H4 (cell line): ENCODE data around the gene MRPS27. TPM values are rescaled to one million over a fixed set of nuclear protein-coding genes. Genes with fewer than 3 reads are reported as not detected.

Experiments
- DNase-seq: peaks from one replicate; pipeline ENCODE4 v3.0.0-alpha.2; 2015; ENCODE audit warnings: low spot score
- total RNA-seq: library from RNA; depleted of rRNA; stranded (reverse); fragments of >200 nt; shearing (Covaris generic); gene quantifications from 2 replicates; pipeline ENCODE4 v1.2.3, GENCODE V29; 2014

MRPS27 gene
- total RNA-seq, 1 experiment from 2014 or later, result 88.0 TPM

DNA sequence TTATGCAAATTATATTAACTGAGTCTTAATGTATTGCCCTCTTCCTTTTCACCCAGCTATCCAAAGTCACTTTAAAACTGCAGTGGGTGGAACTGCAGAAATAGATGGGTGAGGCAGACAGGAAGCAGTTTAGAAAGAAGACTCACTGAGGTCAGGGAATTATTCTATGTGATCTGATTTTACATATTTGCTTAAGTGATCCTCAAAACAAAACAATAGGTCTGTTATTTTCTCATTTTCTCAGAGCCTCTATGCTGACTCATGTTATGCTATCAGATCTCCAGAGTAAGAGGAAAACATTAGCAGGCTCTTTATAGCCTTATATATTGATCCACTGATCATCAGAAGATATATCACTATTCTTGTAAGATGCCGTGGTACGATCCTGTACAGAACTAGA lies 63.5 kb downstream of the MRPS27 start:
- DNase-seq, result no peak

DNA sequence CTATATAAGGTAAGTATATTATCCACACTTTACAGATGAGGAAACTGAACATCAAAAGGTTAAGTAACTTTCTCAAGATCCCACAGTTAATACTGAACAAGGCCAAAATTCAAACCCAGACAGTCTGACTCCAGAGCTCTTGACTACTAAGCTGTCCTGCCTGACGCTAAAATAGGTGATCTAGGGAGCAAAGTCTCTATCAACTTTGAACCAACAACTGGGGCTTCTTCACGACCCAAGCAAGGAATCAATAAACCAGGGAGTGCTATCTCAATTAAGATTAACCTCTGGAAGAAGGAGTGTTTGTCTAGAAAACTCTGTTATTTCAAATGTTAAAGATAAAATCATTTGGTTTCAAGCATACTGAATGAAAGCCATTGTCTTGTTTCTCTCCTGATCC lies 64.4 kb downstream of the MRPS27 start:
- no peak for DNase-seq

DNA sequence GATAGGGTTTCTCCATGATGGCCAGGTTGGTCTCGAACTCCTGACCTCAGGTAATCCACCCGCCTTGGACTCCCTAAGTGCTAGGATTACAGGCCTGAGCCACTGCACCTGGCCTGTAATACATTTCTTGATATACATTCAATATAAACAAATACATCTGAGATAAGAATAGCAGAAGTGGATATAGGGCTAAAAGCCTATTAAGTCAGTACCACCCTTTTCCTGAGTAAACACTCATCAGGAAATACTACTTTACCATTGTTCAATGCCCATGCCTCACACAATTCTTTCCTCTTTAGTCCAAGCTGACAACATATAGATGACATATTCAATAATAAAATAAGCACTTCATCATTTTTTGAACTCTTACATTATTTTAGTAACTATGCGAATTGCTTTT lies 64.8 kb downstream of the MRPS27 start:
- no peak for DNase-seq

DNA sequence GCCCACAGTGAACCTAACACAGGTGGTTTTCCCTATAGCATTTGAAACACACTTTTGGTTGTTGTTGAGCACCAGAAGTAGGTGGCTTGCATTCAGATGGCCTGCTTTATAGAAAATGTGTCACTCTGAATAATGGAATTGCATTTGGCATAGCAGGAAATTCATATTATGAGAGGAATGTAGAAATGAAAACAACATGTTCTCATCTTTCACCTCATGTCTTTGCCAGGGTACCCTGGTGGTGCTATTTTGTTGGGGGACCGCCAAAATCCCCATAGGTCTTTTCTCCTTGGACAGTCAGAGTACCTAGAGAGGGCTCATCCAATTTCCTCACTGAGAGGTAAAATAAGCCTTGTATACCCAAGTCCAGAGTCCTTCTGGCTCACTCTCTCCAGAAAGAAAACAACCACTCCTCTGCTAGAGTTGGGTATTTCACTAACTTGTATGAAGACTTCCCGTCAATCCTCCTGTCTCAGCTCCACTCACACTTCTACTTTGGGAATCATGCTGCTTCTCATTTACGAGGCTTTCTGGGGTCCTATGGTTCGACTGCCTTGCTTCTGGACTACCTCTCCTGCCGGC lies 67.4 kb downstream of the MRPS27 start:
- DNase-seq, result no peak

DNA sequence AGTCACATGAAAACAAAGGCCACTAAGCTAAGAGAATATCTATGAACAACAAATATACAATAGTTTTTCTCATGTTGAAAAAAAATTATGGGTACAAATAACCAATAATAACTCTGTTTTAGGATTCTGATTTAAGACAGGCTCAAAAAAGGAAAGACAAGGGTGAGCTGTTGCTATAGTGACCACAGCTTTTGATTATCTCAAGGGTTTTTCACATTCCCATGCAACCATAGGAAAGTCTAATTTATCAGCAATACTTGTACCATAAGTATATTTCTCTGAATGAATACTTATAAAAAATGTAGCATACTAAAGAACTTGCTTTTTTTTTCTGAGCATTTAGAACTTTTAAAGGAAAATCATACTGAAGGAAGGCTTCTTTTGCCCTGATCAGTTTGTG lies 68.0 kb downstream of the MRPS27 start:
- no peak for DNase-seq

DNA sequence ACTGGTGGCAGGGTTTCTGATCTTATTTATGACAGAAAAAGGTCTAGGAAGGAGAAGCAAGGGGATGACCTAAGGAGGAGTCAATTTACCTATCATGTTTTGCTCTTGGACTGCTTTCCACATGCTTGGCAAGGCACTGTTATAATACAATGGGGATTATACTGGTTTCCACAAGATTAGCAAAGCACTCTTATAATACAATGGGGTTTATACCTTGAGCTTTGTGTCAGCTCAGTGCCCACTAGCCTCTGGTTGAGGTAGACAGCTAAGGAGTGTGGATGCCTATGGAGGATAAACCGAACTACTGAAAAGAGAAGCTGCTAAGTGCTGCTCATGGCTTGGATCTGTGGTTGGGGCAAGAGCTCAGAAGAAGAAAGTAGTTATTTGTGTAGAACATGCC lies 68.7 kb downstream of the MRPS27 start:
- no peak for DNase-seq

DNA sequence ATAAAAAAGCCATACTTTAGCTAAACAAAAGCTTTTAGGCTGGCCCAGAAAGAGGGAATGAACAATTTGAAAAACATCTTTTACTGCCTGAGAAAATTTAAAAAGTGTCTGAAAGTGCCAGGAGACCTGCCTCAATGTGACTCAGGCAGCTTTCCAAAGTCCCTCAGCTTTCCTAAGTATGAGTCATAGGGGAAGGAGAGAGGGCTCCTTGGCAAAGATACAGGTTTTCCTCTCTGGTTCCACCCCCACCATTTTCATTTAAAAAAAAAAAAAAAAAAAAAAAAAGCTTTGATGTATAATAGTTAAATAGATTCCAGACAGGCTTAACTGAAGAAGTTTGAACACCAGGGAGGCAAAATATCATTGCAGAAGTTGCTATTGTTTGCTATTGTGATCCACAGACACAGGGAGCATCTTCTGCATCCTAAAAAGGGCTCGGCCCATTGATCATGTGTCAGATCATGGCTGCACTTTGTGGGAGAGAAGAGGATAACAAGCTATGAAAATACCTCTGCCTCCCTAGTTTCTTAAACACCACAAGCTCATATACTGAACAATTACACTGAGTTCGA lies 71.5 kb downstream of the MRPS27 start:
- peak; percentile 83 for DNase-seq

DNA sequence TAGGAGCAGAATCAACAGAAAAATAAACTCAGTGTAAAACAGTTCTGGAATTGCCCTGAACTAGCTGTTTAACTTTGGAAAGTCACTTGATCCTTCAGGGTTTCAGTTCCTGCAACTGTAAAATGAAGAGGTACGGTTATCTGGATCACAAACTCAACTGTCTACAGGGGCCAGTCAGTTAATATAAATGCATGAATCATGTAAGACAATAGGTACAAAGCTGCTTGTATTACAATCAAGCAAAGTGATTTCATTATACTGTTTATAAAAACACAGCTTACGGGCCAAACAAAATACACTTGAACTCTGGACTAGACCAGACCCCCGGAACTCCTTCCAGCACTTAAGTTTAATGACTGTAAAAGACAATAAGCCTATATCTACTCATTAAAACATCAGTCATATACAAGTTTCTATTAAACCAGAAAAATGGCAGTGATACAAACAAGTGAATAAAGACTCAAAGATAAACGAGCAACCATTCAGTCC lies 73.0 kb downstream of the MRPS27 start:
- DNase-seq, result peak; percentile 42

DNA sequence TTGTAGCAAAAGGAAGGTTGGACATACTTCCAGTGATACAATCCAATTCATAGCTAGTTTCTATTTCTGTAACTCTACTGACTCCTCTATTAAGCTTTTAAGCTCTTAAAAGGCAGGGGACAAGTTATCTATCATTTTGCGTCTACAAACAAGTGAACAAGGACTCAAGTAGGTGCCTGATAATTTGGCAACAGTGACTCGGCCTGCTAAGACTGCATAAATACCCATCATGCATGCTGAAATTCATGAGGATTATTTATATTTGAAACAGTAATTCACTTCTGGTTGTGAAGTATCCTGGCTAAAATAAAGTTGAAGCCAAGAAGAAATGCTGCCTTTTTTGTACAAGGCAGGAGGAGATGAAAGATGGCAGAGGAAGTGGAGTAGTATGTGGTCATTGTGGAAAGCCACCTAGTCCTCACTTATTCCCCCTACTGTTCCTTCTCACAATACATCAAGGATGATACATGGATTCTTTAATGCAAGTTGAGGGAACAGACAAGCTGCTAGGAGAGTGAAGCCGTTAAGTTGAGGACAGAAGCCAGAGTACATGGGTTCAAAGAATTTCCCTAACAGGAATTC lies 74.0 kb downstream of the MRPS27 start:
- DNase-seq, result peak; percentile 24

DNA sequence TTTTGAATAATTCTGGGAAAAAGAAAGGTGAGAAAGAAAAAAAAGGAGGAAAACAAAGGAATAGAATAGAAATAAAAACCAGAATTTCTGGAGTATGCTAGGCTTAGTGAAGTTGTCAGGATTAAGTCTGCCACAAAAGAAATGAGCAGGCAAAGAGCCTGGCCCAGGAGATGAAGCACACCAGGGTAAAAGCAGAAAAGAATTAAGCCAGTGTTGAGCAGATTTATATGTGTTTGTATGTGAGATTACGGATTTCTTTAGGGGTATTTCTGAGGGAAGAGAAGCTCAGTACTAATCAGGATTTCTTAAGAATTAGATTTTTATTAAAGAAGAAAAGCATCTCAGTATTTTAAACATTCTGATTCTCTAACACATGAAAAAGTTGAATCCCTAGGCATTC lies 74.5 kb downstream of the MRPS27 start:
- no peak for DNase-seq

DNA sequence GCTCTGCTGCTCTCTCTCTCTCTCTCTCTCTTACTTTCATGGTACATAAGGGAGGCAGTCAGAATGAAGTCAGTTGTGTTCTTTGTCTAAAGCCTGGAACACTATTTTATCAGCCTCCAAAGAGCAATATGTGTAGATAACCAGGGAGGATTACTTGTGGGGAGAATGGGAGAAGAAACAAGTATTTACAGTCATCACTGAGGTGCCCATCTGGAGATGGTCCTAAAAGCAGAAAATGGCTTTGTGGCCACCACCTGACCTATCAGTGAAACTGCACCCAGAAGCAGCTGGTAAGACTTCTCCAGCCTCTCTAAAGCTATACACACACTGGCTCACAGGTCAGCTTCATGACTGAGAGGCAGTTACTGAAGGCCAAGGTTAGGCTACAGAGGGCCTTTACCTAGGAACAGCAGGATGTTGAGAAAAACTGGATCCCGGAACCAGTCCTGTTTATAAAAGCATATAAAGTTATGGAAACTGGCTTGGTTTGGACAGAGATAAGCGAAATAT lies 75.1 kb downstream of the MRPS27 start:
- DNase-seq, result peak; percentile 64

DNA sequence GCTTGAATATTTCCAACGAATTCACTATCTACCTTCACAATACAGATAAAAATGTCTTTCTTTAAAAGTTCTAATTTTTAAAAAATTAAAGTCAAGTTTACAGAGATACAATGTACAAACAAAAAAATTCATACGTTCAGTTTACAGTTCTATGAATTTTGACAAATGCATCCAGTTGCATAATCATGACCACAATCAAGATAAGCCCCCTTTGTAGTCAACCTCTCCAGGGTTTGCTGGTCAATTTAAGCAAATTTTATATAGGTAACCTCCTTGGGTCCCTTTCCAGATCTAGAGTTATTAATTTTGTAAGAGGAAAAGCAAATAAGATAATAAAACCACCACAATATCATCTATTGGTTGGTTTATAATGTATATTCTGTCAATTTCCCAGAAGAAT lies 76.3 kb downstream of the MRPS27 start:
- DNase-seq, result no peak

DNA sequence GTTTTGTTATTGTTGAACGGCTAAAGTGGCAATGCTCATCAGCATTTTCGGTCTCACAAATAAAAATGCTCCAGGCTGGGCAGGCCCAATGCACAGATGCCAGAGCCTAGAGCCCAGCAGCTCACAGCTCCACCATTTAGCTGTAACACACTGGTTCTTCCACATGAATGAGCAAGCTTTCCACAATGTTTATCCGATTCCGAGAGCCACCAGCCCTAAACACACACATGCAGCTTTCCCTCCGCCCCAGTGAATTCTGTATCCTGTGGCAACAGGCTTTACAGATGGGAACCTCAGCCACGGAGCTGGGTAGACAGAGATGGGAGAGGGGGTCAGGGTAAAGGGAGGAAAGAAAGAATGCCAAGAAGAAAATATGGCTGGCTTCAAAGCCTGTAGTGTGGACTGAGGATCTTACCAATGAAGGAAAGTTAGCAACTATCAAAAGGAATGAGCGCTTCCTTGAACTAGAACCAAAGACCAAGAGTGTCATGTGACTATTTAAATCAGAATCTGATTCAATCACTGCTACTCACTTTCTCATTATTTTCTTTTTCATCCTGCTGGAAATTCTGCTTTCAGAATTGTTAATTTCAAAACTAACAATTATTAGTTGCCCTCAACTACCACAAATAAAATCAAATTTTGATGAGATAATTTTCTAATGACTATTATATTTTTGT lies 77.1 kb downstream of the MRPS27 start:
- peak; percentile 54 for DNase-seq

DNA sequence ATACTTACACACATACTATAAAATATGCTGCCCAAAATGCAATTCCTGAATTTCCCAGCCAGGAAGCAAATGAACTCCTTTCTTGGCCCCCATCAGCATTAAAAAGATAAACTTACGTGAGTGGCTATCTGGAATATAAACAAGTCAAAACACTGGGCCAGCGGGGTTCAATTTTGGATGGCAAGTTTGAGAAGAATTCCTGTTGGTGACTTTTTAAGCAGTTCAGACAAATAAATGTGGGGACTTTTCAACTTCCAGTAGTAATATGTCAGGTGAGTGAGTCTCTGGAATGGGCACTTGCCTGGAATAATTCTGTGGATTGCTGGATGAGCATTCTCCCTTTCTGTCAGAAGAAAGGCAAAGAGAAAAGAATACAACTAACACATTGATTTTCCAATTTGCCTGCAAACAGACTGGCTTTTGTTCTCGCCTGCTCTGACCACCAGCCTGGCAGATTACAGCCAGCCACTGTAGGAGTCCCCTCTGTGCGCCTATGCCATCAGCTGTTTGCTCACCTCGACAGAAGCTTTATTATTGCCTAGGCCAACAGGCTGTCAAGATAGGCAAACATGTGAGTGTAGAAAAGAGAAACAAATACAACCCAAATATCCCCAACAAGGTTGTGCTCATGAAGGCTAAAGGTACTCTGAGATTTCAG lies 78.6 kb downstream of the MRPS27 start:
- no peak for DNase-seq

DNA sequence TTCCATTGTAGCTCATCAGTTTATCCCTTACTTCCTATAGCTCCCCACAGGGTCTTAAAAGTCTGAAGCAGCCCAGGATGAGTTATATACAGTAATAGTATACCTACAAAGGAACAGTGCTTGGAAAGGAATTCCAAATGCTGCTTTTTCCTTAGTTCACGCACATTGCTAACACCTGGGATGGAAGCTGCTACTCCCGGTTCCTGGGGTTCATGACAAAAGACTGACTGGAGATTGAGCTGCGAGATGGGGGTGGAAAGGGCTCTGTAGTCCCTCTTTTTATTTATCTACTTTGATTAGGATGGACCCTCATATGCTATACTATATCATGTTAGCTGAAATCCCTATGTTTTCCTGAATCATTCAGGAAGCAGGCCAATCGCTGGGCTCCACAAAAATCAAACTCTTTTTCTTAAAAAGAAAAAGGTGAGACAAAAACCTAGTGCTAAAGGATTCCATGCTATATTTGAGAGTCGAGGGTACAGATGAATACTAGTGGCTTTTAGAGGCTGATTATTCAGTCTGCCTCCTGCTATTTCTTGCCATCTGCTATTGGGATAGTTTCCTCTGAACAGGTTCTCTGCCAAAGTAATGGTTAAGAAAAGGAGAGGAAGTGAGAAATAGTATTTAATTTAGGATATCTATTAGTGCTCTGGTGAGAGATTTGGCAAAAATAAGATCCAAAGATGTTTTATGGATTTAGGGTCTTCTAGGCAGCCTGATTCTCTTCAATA lies 81.2 kb downstream of the MRPS27 start:
- DNase-seq, result no peak

DNA sequence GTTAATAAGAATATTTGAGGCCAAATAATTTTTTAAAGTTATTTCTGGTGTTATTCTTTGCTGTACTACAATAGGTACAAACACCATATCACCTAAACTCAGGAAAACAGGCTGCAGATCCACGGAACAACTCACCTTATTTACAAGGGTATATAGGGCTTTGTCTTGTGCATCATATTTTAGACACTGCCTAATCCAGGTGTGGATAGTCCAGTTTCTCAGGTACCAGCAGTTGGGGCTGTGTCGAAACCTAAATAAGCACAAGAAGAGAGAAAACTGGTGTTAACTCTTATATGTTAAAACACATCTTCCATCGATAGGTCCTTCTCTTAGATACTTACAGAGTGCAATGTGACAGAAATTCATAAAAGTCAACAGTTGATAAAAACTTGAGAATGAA lies 82.2 kb downstream of the MRPS27 start:
- no peak for DNase-seq

DNA sequence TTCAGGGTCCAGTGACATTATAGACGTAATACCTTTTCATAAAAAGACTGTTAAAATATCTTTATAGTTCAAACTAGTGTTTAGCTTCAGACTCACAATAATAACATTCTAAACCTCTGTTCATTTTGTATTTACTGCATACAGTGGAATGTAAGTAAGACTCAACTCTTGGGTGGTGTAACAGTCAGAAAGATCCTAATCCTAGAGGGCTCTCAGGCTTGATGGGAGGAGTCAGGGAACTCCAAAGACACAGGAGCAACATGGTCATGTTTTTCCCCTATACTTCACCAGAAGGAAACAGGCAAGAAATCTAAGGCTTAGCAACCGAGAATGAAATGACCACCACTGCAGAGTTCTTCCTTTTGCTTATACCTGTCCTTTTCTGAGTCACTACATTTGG lies 82.6 kb downstream of the MRPS27 start:
- DNase-seq, result no peak

DNA sequence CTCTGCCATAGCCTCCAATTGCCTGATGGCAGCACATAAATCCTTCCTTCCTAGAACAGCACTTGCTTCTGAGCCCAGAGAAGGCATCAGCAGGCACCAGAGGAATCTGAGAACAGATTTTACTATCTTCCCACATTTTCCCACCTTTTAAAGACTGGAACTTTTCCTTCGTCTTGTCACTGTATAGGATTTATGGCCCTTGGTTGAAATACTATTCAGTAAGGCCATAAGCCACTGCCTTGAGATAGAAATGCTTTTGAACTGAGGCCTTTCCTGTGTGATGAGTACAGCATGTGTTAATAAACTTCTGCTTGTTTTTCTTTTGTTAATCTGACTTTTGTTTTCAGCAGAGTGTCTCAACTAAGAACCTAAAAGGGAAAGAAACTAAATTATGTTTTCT lies 84.3 kb downstream of the MRPS27 start:
- DNase-seq, result no peak

DNA sequence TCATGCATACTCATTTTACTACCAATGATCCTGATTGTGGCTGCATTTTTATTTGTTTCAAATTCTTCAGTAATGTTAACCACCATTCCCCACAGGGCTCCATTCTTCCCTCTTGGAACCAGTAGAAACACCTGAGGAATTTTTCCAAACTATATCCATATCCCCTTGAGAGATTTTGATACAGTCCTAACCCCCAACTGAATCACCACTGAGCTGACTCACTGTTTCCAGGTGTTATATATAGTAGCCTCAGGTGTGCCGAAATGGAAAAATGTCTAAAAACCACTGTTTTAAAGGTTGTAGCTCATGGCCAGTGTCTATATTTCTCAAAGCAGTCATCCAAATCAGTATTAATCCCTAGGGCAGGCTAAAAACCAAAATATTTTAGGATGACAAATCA lies 85.2 kb downstream of the MRPS27 start:
- no peak for DNase-seq

DNA sequence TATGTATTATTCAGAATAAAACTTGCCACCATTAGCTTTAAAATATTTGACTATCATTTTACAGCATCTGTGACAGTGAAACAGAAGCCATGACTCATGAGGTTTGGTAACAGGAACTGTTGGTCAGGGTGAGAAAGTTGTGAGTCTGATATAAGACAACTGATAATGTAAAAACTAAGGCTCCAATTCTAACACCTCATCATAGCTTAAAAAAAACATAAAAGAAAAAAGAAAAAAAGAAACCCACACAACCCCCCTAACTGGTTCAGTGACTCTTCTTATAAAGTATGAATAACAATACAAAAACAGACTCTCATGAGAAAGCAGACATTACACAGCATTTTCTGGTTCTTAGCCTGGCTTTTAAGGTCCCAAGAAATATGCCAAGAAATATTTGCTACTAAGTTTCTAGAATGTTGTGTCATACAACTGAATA lies 85.8 kb downstream of the MRPS27 start:
- peak; percentile 36 for DNase-seq

DNA sequence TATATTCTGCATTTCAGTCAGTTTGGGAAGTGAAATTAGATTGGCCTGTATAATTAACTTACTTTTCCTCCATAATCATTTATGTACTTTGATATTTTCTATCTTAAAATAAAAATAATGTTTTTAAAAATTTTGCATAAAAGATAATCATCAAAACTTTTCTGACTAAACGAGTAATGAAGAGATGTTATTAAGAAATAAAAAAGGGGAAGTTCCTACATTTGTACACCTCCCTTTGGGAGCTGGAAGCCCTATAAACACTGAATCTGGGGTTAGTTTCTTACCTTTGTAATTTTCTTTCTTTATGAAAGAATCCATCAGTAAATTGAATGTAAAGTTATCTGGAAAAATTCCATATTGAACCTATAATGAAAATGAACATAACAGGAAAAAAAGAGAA lies 86.2 kb downstream of the MRPS27 start:
- DNase-seq, result no peak

DNA sequence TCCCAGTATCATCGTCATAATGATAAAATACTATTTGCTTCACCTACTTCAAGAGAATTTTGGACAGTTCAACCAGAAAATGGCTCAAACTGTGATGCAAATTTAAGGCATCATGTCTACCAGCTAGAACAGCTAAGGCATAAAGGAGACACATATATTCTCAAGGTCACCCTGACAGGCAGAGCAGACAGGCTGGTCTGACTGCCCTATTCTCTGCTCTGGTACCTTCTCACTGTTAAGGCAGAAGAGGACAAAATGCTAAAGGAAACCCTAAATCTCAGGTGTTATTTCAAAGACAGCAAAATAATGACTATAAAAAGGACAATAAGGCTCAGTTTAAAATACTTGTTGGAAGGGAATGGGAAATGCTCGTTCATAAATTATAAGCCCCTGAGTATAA lies 87.2 kb downstream of the MRPS27 start:
- DNase-seq, result no peak
